Pancreas (tissue), 10 donors: ENCODE results near the gene DSP. TPM values are rescaled to one million over a fixed set of nuclear protein-coding genes. Genes with fewer than 3 reads are reported as not detected.

Experiments
- ATAC-seq, 4 donors: fragments of 200-7000 bp; cut with Tn5 transposase; one replicate each; pipeline versions ENCODE4 v1.8.0 to v1.9.1; 2020; ENCODE audit warnings: mild to moderate bottlenecking in 4 of 4, moderate library complexity in 4 of 4
- DNase-seq, 6 donors: peaks; one replicate each; pipeline ENCODE4 v3.0.0-alpha.2; 2020
- FAIRE-seq: peaks from 2 replicates; lab custom pipeline; 2012; peaks lifted over from hg19 to GRCh38; lab: Jason Lieb, UNC
- H3K27ac ChIP-seq, 4 donors: fragments of 200-600 bp; sonication (generic); 1 replicate in 3 of 4; 2 replicates in 1 of 4; pipeline versions ENCODE4 v1.5.0 to v1.8.0; 2020
- H3K27me3 ChIP-seq, 4 donors: fragments of 200-600 bp; one replicate each; pipeline ENCODE4 v1.8.0; 2021
- H3K36me3 ChIP-seq, 3 donors: fragments of 200-600 bp; sonication (generic) in 1 of 3; one replicate each; pipeline versions ENCODE4 v1.5.0 to v1.8.0; 2020 to 2021
- H3K4me1 ChIP-seq, 3 donors: fragments of 200-600 bp; one replicate each; pipeline ENCODE4 v1.8.0; 2021
- H3K4me3 ChIP-seq, 4 donors: fragments of 200-600 bp; sonication (generic) in 2 of 4; one replicate each; pipeline versions ENCODE4 v1.5.0 to v1.8.0; 2020 to 2021
- H3K9me3 ChIP-seq, 4 donors: fragments of 200-600 bp; one replicate each; pipeline ENCODE4 v1.8.0; 2021
- WGBS, 2 donors: extraction: QIAGEN DNeasy Blood & Tissue Kit; methylation state at CpG; one replicate each; pipeline ENCODE4 v1.1.7; 2013; 5-methylcytosine and 5-hydroxymethylcytosine counted together
- intact Hi-C, 3 donors: fragments of 100-400 bp; cut with DNase I; formaldehyde crosslinking; loops; one replicate each; pipeline versions ENCODE4 v1.11.1 to v1.14.2; 2022
- polyA plus RNA-seq, 2 donors: library from polyadenylated mRNA; stranded (reverse); fragments of 200-250 nt; gene quantifications; one replicate each; pipeline ENCODE4 v1.2.3, GENCODE V29; 2013
- total RNA-seq, 6 donors: library from RNA; stranded (reverse); fragmentation: NEBNext Ultra II Directional in 4 of 6; extraction: Animal tissue kit (Norgen Biotek cat#: 25700) in 4 of 6; gene quantifications; one replicate each; pipeline versions ENCODE4 v1.2.1 to v1.2.4, GENCODE V29; 2021 to 2023
- TF ChIP-seq, protein P1 (sequence below), 4 donors: fragments of 200-600 bp; sonication (generic) in 3 of 4; IDR thresholded peaks; one replicate each; pipeline versions ENCODE4 v1.5.0 to v1.8.0; 2021; ENCODE audit warnings: antibody characterized with exemption in 4 of 4
- donor health status: healthy with polysubstance abuse.
- donor health status: DM: no; HTN: no; CAD: no; lungs with moderate emphysema.
- donor health status: DM: no; HTN: no; CAD: no.
- donor health status: control.
- donor health status: control.
- donor health status: Bipolar disorder and iron deficiency.
- donor health status: DM: yes; HTN: yes; CAD: no.
- donor health status: DM: no; HTN: no; CAD: no.
- donor health status: DM: no; HTN: no; CAD: no.
- donor health status: DM: yes; HTN: yes; CAD: no.

DSP gene
- total and polyA plus RNA-seq, 8 donors, result 17.3 to 139 (median 111) TPM

DNA sequence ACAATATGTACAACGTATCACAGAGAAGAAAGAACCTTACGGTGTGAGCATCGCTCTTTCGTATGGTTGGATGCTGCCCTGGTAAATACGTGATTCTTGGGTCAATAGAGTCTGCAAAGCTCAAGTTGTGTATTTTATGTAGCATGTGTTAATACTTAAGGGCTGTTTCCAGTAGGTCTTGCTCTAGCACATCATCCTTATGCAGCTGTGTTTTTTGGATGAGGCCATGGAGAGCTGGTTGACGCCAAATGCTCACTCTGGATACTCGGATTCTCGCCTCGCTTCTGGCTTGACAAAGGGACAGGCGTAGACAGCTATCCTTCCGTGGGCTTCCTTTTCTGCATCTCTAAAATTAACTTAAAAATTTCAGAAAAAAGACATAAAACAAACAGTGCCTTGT lies 87.4 kb downstream of the DSP start:
- TF ChIP-seq, protein P1, sequence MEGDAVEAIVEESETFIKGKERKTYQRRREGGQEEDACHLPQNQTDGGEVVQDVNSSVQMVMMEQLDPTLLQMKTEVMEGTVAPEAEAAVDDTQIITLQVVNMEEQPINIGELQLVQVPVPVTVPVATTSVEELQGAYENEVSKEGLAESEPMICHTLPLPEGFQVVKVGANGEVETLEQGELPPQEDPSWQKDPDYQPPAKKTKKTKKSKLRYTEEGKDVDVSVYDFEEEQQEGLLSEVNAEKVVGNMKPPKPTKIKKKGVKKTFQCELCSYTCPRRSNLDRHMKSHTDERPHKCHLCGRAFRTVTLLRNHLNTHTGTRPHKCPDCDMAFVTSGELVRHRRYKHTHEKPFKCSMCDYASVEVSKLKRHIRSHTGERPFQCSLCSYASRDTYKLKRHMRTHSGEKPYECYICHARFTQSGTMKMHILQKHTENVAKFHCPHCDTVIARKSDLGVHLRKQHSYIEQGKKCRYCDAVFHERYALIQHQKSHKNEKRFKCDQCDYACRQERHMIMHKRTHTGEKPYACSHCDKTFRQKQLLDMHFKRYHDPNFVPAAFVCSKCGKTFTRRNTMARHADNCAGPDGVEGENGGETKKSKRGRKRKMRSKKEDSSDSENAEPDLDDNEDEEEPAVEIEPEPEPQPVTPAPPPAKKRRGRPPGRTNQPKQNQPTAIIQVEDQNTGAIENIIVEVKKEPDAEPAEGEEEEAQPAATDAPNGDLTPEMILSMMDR (IDR thresholded peaks at IDR 0.05), result no peak

DNA sequence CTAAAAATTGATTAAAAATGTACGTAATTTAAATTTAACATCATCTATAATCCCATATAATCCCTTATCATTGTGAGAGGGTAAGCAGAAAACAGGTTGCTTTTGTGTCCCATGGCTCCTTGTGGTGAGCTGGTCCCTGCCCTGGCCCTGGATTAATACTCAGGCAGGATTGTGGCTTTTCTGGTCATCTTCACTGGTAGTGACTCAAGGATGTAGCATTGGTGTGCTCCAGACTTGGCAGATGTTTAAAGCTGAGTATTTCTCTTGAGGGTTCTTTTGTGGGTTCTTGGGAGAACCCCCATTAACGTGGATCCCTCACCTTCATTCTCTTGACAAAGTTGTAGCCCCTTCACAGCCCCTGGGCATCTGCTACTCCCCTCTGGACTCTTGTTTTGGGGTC lies 87.8 kb downstream of the DSP start:
- ATAC-seq (peak in 1 of 4 donors; percentile 15), FAIRE-seq (no peak), DNase-seq (no peak)
- TF ChIP-seq, protein P1 (IDR thresholded peaks at IDR 0.05), result no peak
- Histone ChIP-seq H3K4me3 (no peak overlapping the region), H3K36me3 (no peaks in the 10 kb centered on the region), H3K4me1 (no peaks in the 10 kb centered on the region), H3K9me3 (no peaks in the 10 kb centered on the region), H3K27ac (no peak overlapping the region), H3K27me3 (no peaks in the 10 kb centered on the region)
- intact Hi-C loops, result no loop called here
- WGBS, 2 donors, result 31 to 61% methylated on average over 2 of the region's 2 CpGs

More for the DNA sequence above, 87.4 kb downstream of the DSP start:
- Histone ChIP-seq H3K4me1 (no peaks in the 10 kb centered on the region), H3K36me3 (no peaks in the 10 kb centered on the region), H3K27ac (no peak overlapping the region), H3K27me3 (no peaks in the 10 kb centered on the region), H3K4me3 (no peak overlapping the region), H3K9me3 (no peaks in the 10 kb centered on the region)
- no peak for DNase-seq
- WGBS, 2 donors, result 87 to 88% methylated on average over 11 of the region's 11 CpGs
- no peak for ATAC-seq
- FAIRE-seq, result no peak
- intact Hi-C loops, result no loop called here

DNA sequence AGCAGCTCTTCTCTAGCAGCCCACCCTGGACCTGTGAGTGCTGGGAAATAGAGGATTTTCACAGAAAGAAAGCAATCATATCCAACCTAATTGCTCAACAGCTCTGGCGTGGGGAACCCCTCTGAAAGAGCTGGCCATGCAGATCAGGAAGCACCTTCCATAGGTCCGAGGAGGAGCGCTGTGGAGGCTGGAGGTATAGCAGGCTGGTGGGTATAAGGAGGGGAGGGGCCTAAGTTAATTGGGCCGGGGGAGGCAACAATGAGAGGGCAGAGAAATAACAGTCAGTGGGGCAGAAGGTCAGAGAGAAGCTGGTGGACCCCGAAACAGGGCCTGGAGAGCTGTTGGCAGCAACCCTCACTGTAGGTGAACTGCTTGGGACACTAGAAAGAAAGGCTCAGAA lies 89.3 kb downstream of the DSP start:
- FAIRE-seq (no peak), ATAC-seq (no peak), DNase-seq (no peak)
- TF ChIP-seq, protein P1 (IDR thresholded peaks at IDR 0.05), result no peak
- intact Hi-C loops, result no loop called here
- Histone ChIP-seq H3K36me3 (no peaks in the 10 kb centered on the region), H3K4me3 (no peak overlapping the region), H3K4me1 (no peaks in the 10 kb centered on the region), H3K27me3 (no peaks in the 10 kb centered on the region), H3K9me3 (no peaks in the 10 kb centered on the region), H3K27ac (no peak overlapping the region)
- 77 to 83% methylated on average over 5 of the region's 5 CpGs for WGBS, 2 donors

DNA sequence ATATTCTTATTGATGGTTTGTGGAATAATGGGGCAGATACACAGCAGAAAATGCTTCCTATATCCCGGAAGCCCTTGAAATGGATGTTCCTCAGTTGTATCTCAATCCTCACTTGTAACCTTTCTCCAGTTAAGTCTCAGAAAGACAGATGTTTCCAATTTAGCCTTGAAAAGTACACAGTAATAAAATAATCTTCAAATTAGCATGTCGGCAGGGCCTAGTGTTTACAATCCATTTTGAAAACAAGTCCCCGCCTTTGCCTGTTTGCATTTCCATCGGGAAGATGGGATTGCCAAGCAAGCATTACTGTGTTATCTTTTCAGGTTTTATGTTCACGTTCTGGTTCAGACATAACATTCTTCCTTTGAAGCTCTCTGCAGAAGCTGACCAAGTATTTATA lies 90.0 kb downstream of the DSP start:
- no peaks in the 10 kb centered on the region for H3K36me3 ChIP-seq
- H3K9me3 ChIP-seq, result no peaks in the 10 kb centered on the region
- intact Hi-C loops, result no loop called here
- WGBS, 2 donors, result 44 to 51% methylated on average over 5 of the region's 5 CpGs
- H3K4me3 ChIP-seq, result no peak overlapping the region
- no peak overlapping the region for H3K27ac ChIP-seq
- FAIRE-seq (no peak), ATAC-seq (no peak), DNase-seq (no peak)
- no peaks in the 10 kb centered on the region for H3K4me1 ChIP-seq
- H3K27me3 ChIP-seq, result no peaks in the 10 kb centered on the region
- TF ChIP-seq, protein P1 (IDR thresholded peaks at IDR 0.05), result no peak

DNA sequence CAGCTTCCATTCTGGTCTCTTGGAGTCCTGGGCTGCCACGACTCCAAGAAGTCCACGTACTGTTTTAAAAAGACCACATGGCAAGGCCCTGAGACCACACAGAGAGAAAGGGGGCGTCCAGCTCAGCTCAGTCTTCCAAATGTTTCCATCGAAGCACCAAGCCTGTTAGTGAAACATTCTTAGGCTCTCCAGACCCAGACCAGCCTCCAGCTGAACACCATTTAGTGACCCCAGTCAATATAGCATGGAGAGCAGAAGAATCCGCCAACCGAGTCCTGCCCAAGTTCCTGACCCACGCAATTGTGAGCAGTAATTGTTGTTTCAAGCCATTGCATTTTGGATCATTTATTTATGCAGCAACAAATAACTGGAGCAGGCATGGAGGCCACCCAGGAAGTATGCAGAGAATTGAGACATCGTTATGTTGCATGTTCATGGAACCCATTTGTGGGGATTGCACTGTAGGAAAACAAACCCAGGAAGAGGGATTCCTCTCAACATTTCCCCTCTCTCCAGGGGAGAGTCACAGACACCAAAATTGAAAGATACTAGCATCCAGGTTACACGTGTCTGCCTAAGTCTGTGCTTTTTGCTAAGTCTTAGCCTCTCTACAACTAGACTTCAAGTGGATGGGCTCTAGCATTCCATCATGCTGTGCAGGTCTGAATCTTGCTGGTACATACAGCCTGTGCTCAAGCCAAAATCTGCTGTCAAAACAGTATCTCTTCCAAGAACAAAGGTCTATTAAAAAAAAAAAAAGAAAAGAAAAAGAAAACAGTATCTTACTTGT lies 91.2 kb downstream of the DSP start:
- Histone ChIP-seq H3K27ac (no peak overlapping the region), H3K36me3 (no peaks in the 10 kb centered on the region), H3K27me3 (no peaks in the 10 kb centered on the region), H3K9me3 (no peaks in the 10 kb centered on the region), H3K4me3 (no peak overlapping the region), H3K4me1 (no peaks in the 10 kb centered on the region)
- DNase-seq (no peak), ATAC-seq (no peak), FAIRE-seq (no peak)
- TF ChIP-seq, protein P1 (IDR thresholded peaks at IDR 0.05), result no peak
- intact Hi-C loops, result no loop called here
- 82 to 87% methylated on average over 9 of the region's 9 CpGs for WGBS, 2 donors
